K562 treated with DMSO at 1 percent for 12 hours (cell line): ENCODE results near the gene HLA-DPB1. TPM values are rescaled to one million over a fixed set of nuclear protein-coding genes. Genes with fewer than 3 reads are reported as not detected.

Experiments
- total RNA-seq: library from RNA; unstranded; fragments of 300-600 nt; gene quantifications from 2 replicates; pipeline ENCODE4 v1.2.3, GENCODE V29; 2022; ENCODE audit not compliant: insufficient read depth

HLA-DPB1 gene
- total RNA-seq, result not detected in 2 replicates

GRCh38 chr6:33075568-33076405 lies at the start of gene HLA-DPB1:
Gene HLA-DPB1, plus strand, starts transcription at chr6:33075990. Its CDS starts 52 bp downstream, at chr6:33076042.

GRCh38 chr6:33073431-33073871 lies 2.3 kb upstream of the HLA-DPB1 start, which contains the start of gene HLA-DPA1:
Gene HLA-DPA1, minus strand, starts transcription at chr6:33073649.

Other genes with a start within 250 kb of the HLA-DPB1 start
- gene TAP2, start 237.3 kb upstream of the HLA-DPB1 start, total RNA-seq, result 23.1 and 30.2 TPM in 2 replicates
- gene PSMB8, start 231.9 kb upstream of the HLA-DPB1 start, total RNA-seq, result 20.9 and 27.9 TPM in 2 replicates
- 16.2 and 24.6 TPM in 2 replicates for gene TAP1, start 222.3 kb upstream of the HLA-DPB1 start, total RNA-seq
- 46.8 and 54.1 TPM in 2 replicates for gene PSMB9, start 221.8 kb upstream of the HLA-DPB1 start, total RNA-seq
- not detected in 2 replicates for gene HLA-DMB, start 135.0 kb upstream of the HLA-DPB1 start, total RNA-seq
- gene HLA-DMA, start 122.9 kb upstream of the HLA-DPB1 start, total RNA-seq, result not detected in 2 replicates
- gene BRD2, start 107.4 kb upstream of the HLA-DPB1 start, total RNA-seq, result 98.6 and 283 TPM in 2 replicates
- not detected in 2 replicates for gene HLA-DOA, start 66.4 kb upstream of the HLA-DPB1 start, total RNA-seq
- not detected in 2 replicates for gene HLA-DPA1, start 2.3 kb upstream of the HLA-DPB1 start, total RNA-seq
- gene COL11A2, start 116.5 kb downstream of the HLA-DPB1 start, total RNA-seq, result 0.58 and 0.83 TPM in 2 replicates
- 28.9 and 37.5 TPM in 2 replicates for gene RXRB, start 124.7 kb downstream of the HLA-DPB1 start, total RNA-seq
- 115 and 152 TPM in 2 replicates for gene SLC39A7, start 124.9 kb downstream of the HLA-DPB1 start, total RNA-seq
- gene HSD17B8, start 128.7 kb downstream of the HLA-DPB1 start, total RNA-seq, result 16.8 TPM in 2 replicates
- 49.0 and 55.3 TPM in 2 replicates for gene RING1, start 132.5 kb downstream of the HLA-DPB1 start, total RNA-seq
- 24.9 and 42.0 TPM in 2 replicates for gene VPS52, start 195.9 kb downstream of the HLA-DPB1 start, total RNA-seq
- 11,156 and 15,789 TPM in 2 replicates for gene RPS18, start 196.1 kb downstream of the HLA-DPB1 start, total RNA-seq
- 3.2 and 4.5 TPM in 2 replicates for gene B3GALT4, start 201.1 kb downstream of the HLA-DPB1 start, total RNA-seq
- 48.0 and 55.6 TPM in 2 replicates for gene WDR46, start 213.2 kb downstream of the HLA-DPB1 start, total RNA-seq
- 137 and 173 TPM in 2 replicates for gene PFDN6, start 213.6 kb downstream of the HLA-DPB1 start, total RNA-seq
- gene RGL2, start 223.0 kb downstream of the HLA-DPB1 start, total RNA-seq, result 19.0 and 32.5 TPM in 2 replicates
- 52.5 and 171 TPM in 2 replicates for gene TAPBP, start 238.1 kb downstream of the HLA-DPB1 start, total RNA-seq
- 10.6 and 12.5 TPM in 2 replicates for gene ZBTB22, start 241.8 kb downstream of the HLA-DPB1 start, total RNA-seq
- 44.7 and 61.3 TPM in 2 replicates for gene DAXX, start 247.0 kb downstream of the HLA-DPB1 start, total RNA-seq